ENCODE results near the gene OBSL1. TPM values are rescaled to one million over a fixed set of nuclear protein-coding genes. Genes with fewer than 3 reads are reported as not detected.

The OBSL1 gene
- total and polyA plus RNA-seq, 4 donors: 14.2 to 35.3 (median 27.3) TPM

GRCh38 chr2:219536967-219537366 is 34.4 kb downstream of the OBSL1 start:
- 60% methylated on average over 9 of the region's 9 CpGs for WGBS
- H3K27me3 ChIP-seq (ENCODE audit: control insufficient read depth in 4 of 4, insufficient read depth in 4 of 4, low read length in 3 of 4): no peaks in the 10 kb centered on the region
- no peak for DNase-seq (ENCODE audit: low spot score)
- peaks cover 4 to 24% (median 11%) of the 10 kb centered on the region in 4 donors for H3K36me3 ChIP-seq (ENCODE audit: control insufficient read depth in 4 of 4, insufficient read depth in 3 of 4, low read depth in 1 of 4, low read length in 3 of 4)
- no peak overlapping the region for H3K9ac ChIP-seq (ENCODE audit: low read depth in 1 of 2, low read length in 2 of 2)
- no peaks in the 10 kb centered on the region for H3K9me3 ChIP-seq (ENCODE audit: control insufficient read depth in 4 of 4, low read length in 3 of 4)
- no peak for TF ChIP-seq NR2F2 (IDR thresholded peaks at IDR 0.05)
- no peak for TF ChIP-seq RXRA (IDR thresholded peaks at IDR 0.05)
- no peak for TF ChIP-seq GABPA (IDR thresholded peaks at IDR 0.05 in 1 of 2, conservative IDR thresholded peaks at IDR 0.05 in 1 of 2)
- TF ChIP-seq MAX (IDR thresholded peaks at IDR 0.05): no peak
- no peak for TF ChIP-seq HNF4A (conservative IDR thresholded peaks at IDR 0.05)
- TF ChIP-seq FOXA2 (IDR thresholded peaks at IDR 0.05): no peak
- no peak for TF ChIP-seq HNF4G (IDR thresholded peaks at IDR 0.05)
- TF ChIP-seq ZBTB33 (IDR thresholded peaks at IDR 0.05): no peak
- TF ChIP-seq REST (IDR thresholded peaks at IDR 0.05): no peak
- no peak for TF ChIP-seq FOXA1 (IDR thresholded peaks at IDR 0.05)
- TF ChIP-seq JUND (IDR thresholded peaks at IDR 0.05): no peak
- TF ChIP-seq YY1 (IDR thresholded peaks at IDR 0.05): no peak
- TF ChIP-seq CTCF (IDR thresholded peaks at IDR 0.05; ENCODE audit: low read depth, low read length, missing input control): no peak
- no peak for TF ChIP-seq TAF1 (conservative IDR thresholded peaks at IDR 0.05)
- TF ChIP-seq RAD21 (IDR thresholded peaks at IDR 0.05): no peak
- no peak for TF ChIP-seq ATF3 (IDR thresholded peaks at IDR 0.05)
- TF ChIP-seq EGR1 (IDR thresholded peaks at IDR 0.05; ENCODE audit: low read depth in 2 of 2): no peak
- no peak overlapping the region for H3K27ac ChIP-seq (ENCODE audit: low read depth in 1 of 2, low read length in 2 of 2)
- H3K4me1 ChIP-seq (ENCODE audit: control insufficient read depth in 4 of 4, insufficient read depth in 4 of 4, low read length in 3 of 4): peaks cover under 1 to 7% (median 5%) of the 10 kb centered on the region in 4 donors
- H3K4me3 ChIP-seq (ENCODE audit: low read depth in 1 of 3, low read length in 3 of 3): no peak overlapping the region

All from liver (tissue), 9 donors.